HG02970 (cell line): ENCODE results near the gene MVD.
"Not testable (repeated sequence)": the region's sequence is repeated elsewhere in the genome, so short reads cannot be mapped to it uniquely, and the experiment has no call there.

Experiments
- ATAC-seq: cut with Tn5 transposase; IDR thresholded peaks from one replicate; pipeline ENCODE4 v1.9.1; 2021; ENCODE audit warnings: mild to moderate bottlenecking, moderate library complexity, moderate number of reproducible peaks; ENCODE audit not compliant: unreplicated experiment, low FRiP score

The MVD gene

GRCh38 chr16:88614818-88615580 lies 47.9 kb downstream of the MVD start:
- ATAC-seq = no peak

- ATAC-seq = no peak
Measured at GRCh38 chr16:88613911-88614817, 48.7 kb downstream of the MVD start.

- no peak for ATAC-seq
Measured at GRCh38 chr16:88613293-88613692, 49.6 kb downstream of the MVD start.

GRCh38 chr16:88610909-88611812 lies 51.7 kb downstream of the MVD start:
- no peak for ATAC-seq

GRCh38 chr16:88610080-88610479 lies 52.8 kb downstream of the MVD start:
- no peak for ATAC-seq

- not testable (repeated sequence) for ATAC-seq
Measured at GRCh38 chr16:88609426-88609825, 53.5 kb downstream of the MVD start.

- no peak for ATAC-seq
Measured at GRCh38 chr16:88608076-88608475, 54.8 kb downstream of the MVD start.

- ATAC-seq = no peak
Measured at GRCh38 chr16:88606148-88606757, 56.6 kb downstream of the MVD start.

GRCh38 chr16:88605186-88606147 lies 57.4 kb downstream of the MVD start:
- no peak for ATAC-seq

GRCh38 chr16:88602091-88602490 lies 60.8 kb downstream of the MVD start:
- ATAC-seq = no peak
